AG09309 (cell line): ENCODE data around the gene FKBP11.
"Not testable (repeated sequence)": the region's sequence is repeated elsewhere in the genome, so short reads cannot be mapped to it uniquely, and the experiment has no call there.

Experiments used
- DNase-seq: peaks from one replicate; pipeline ENCODE4 v3.0.0-alpha.2; 2010; ENCODE audit warnings: low read depth
- H3K4me3 ChIP-seq: 2 replicates; pipeline ENCODE4 v1.5.1; 2011; ENCODE audit warnings: mild to moderate bottlenecking, low read depth, low read length, moderate library complexity; ENCODE audit not compliant: control insufficient read depth
- TF ChIP-seq, protein P1 (sequence below): IDR thresholded peaks from 2 replicates; pipeline ENCODE4 v1.5.1; 2011; ENCODE audit warnings: mild to moderate bottlenecking, low read depth, low read length, inconsistent platforms; ENCODE audit not compliant: insufficient read depth, control insufficient read depth; ENCODE audit errors: missing control alignments

FKBP11 gene

DNA sequence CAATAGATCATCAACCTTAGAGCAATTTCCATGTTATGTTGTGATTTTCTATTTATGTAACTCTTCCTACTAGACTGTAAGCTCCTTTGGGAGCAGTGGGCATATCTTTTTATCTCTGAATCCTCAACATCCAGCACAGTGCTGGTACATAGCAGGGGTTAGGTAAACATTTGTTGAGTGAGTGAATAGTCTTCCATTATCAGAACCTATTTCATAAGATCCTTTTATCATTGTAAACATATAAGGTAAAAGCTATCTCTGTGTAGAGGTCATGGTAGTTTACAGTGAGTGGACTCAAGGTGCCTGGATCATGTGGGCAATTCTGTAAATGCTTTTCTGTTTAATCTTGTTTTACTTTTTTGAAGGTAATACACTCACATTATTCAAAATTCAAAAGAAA, 15.1 kb downstream of the FKBP11 start:
- TF ChIP-seq, protein P1, sequence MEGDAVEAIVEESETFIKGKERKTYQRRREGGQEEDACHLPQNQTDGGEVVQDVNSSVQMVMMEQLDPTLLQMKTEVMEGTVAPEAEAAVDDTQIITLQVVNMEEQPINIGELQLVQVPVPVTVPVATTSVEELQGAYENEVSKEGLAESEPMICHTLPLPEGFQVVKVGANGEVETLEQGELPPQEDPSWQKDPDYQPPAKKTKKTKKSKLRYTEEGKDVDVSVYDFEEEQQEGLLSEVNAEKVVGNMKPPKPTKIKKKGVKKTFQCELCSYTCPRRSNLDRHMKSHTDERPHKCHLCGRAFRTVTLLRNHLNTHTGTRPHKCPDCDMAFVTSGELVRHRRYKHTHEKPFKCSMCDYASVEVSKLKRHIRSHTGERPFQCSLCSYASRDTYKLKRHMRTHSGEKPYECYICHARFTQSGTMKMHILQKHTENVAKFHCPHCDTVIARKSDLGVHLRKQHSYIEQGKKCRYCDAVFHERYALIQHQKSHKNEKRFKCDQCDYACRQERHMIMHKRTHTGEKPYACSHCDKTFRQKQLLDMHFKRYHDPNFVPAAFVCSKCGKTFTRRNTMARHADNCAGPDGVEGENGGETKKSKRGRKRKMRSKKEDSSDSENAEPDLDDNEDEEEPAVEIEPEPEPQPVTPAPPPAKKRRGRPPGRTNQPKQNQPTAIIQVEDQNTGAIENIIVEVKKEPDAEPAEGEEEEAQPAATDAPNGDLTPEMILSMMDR: no peak
- H3K4me3 ChIP-seq: no peak overlapping the region
- DNase-seq: no peak

DNA sequence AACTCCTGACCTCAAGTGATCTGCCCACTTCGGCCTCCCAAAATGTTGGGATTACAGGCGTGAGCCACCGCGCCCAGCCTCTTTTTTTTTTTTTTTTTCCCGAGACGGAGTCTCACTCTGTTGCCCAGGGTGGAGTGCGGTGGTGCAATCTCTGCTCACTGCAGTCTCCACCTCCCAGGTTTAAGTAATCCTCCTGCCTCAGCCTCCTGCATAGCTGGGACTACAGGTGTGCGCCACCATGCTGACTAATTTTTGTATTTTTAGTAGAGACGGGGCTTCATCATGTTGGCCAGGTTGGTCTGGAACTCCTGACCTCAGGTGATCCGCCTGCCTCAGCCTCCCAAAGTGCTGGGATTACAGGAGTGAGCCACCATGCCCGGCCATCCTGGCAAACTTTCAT, 15.6 kb downstream of the FKBP11 start:
- not testable (repeated sequence) for DNase-seq, H3K4me3 ChIP-seq

DNA sequence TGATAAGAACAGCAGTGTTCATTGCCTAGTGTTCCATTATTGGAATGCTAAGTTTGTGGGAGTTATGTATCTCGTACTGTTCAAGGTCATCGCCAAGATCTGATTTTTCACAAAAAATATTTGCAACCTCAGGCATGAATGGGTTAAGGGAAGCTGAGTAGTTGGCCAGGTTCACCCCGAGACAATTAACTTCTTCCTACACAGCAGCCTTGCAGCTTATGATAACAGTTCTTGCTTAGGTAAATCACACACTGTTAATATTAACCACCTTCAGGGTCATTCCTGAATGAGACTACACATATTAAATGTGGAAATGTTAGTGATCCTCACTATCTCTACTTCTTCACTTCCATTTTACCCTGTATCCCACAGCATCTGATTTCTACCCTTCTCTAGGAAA, 18.0 kb downstream of the FKBP11 start:
- TF ChIP-seq, protein P1: no peak
- no peak for DNase-seq
- H3K4me3 ChIP-seq: no peak overlapping the region

GRCh38 chr12:48903982-48904411, 21.3 kb downstream of the FKBP11 start:
- TF ChIP-seq, protein P1: peak; percentile 64
- DNase-seq: no peak
- H3K4me3 ChIP-seq: peak overlapping the region; percentile 40

GRCh38 chr12:48903363-48903981, 21.8 kb downstream of the FKBP11 start:
- TF ChIP-seq, protein P1: no peak
- no peak overlapping the region for H3K4me3 ChIP-seq
- no peak for DNase-seq

- DNase-seq: no peak
- TF ChIP-seq, protein P1: no peak
- H3K4me3 ChIP-seq: no peak overlapping the region
These were observed 24.0 kb downstream of the FKBP11 start for GRCh38 chr12:48901278-48901677.

GRCh38 chr12:48899651-48900050, 25.6 kb downstream of the FKBP11 start:
- H3K4me3 ChIP-seq: no peak overlapping the region
- no peak for DNase-seq
- TF ChIP-seq, protein P1: no peak
